K562 (cell line): ENCODE measurements around the gene NOP14. TPM values are rescaled to one million over a fixed set of nuclear protein-coding genes. Genes with fewer than 3 reads are reported as not detected.
A peak's percentile ranks its signal among the peaks of the same experiment; 100 is the strongest.

Experiments
- ATF1 ChIP-seq, 2 experiments: fragments of 450-650 bp in 1 of 2; IDR thresholded peaks; 2 replicates each; pipeline ENCODE4 v1.6.1; 2016; ENCODE audit warnings: missing compliant biosample characterization in 1 of 2, missing genetic modification characterization in 1 of 2
- CAMTA2 ChIP-seq: fragments of 250-450 bp; sonication (Bioruptor Pico); conservative IDR thresholded peaks from 2 replicates; pipeline ENCODE4 v1.5.1; 2022
- FOSL1 ChIP-seq: fragments of 200-800 bp; sonication (Bioruptor generic); conservative IDR thresholded peaks from 2 replicates; pipeline ENCODE4 v1.6.1; 2016; ENCODE audit warnings: missing genetic modification characterization, missing compliant biosample characterization
- HSF4 ChIP-seq: fragments of 250-450 bp; sonication (Bioruptor Pico); IDR thresholded peaks from 2 replicates; pipeline ENCODE4 v2.1.2; 2022; ENCODE audit warnings: mild to moderate bottlenecking, moderate library complexity, borderline replicate concordance
- ILF3 ChIP-seq: fragments of 450-650 bp; IDR thresholded peaks from 2 replicates; pipeline ENCODE4 v1.6.1; 2018; ENCODE audit warnings: antibody characterized with exemption, mild to moderate bottlenecking, moderate library complexity, borderline replicate concordance
- NELFE ChIP-seq: IDR thresholded peaks from 2 replicates; pipeline ENCODE4 v1.6.1; 2011; ENCODE audit warnings: mild to moderate bottlenecking; ENCODE audit not compliant: insufficient read depth, insufficient read length
- NFIC ChIP-seq: fragments of 450-650 bp; IDR thresholded peaks from 2 replicates; pipeline ENCODE4 v1.6.1; 2017; ENCODE audit warnings: mild to moderate bottlenecking, inconsistent platforms
- NFXL1 ChIP-seq: fragments of 450-650 bp; formaldehyde crosslinking; IDR thresholded peaks from 2 replicates; pipeline ENCODE4 v1.4.0; 2021; ENCODE audit warnings: mild to moderate bottlenecking
- NR3C1 ChIP-seq: sonication (generic); formaldehyde crosslinking; IDR thresholded peaks from 2 replicates; pipeline ENCODE4 v1.8.1; 2022; ENCODE audit warnings: missing genetic modification reagents
- NUFIP1 ChIP-seq: fragments of 450-650 bp; IDR thresholded peaks from 2 replicates; pipeline ENCODE4 v1.6.1; 2018; ENCODE audit not compliant: partially characterized antibody
- POLR2A ChIP-seq: fragments of 450-650 bp; conservative IDR thresholded peaks from 2 replicates; pipeline ENCODE4 v1.6.1; 2016
- POLR2H ChIP-seq: IDR thresholded peaks from 2 replicates; pipeline ENCODE4 v1.6.1; 2016; ENCODE audit warnings: missing genetic modification characterization, low read depth, mild to moderate bottlenecking, control low read depth, missing compliant biosample characterization, moderate library complexity
- SIX5 ChIP-seq, 2 experiments: IDR thresholded peaks; 2 replicates each; pipeline ENCODE4 v1.6.1; 2011; ENCODE audit warnings: low read length in 2 of 2, borderline replicate concordance in 1 of 2, low read depth in 1 of 2, mild to moderate bottlenecking in 1 of 2, moderate library complexity in 1 of 2; ENCODE audit not compliant: insufficient read depth in 1 of 2
- SPI1 ChIP-seq: IDR thresholded peaks from 2 replicates; pipeline ENCODE4 v1.6.1; 2011; ENCODE audit warnings: low read depth, low read length, control low read depth, borderline replicate concordance
- U2AF2 ChIP-seq: fragments of 200-400 bp; formaldehyde crosslinking; optimal IDR thresholded peaks from 2 replicates; pipeline ENCODE3; 2017; ENCODE audit warnings: low read depth, mild to moderate bottlenecking, low read length
- XRCC5 ChIP-seq: fragments of 200-400 bp; formaldehyde crosslinking; IDR thresholded peaks from 2 replicates; pipeline ENCODE4 v1.6.1; 2017; ENCODE audit warnings: low read depth, mild to moderate bottlenecking, low read length
- ZFP36 ChIP-seq: fragments of 150-350 bp; IDR thresholded peaks from 2 replicates; pipeline ENCODE4 v1.6.1; 2018; ENCODE audit warnings: low read length, low read depth; ENCODE audit not compliant: partially characterized antibody
- ZKSCAN8 ChIP-seq: fragments of 200-800 bp; sonication (Bioruptor generic); IDR thresholded peaks from 2 replicates; pipeline ENCODE4 v1.6.1; 2016; ENCODE audit warnings: missing genetic modification characterization, missing compliant biosample characterization
- ZNF3 ChIP-seq: fragments of 250-450 bp; sonication (Bioruptor Pico); IDR thresholded peaks from 2 replicates; pipeline ENCODE4 v1.5.0; 2021; ENCODE audit warnings: mild to moderate bottlenecking, moderate library complexity
- ZNF347 ChIP-seq: fragments of 450-650 bp; formaldehyde crosslinking; IDR thresholded peaks from 2 replicates; pipeline ENCODE4 v1.4.0; 2020; ENCODE audit warnings: low read depth, mild to moderate bottlenecking, moderate library complexity
- polyA plus RNA-seq, 8 experiments: library from polyadenylated mRNA; depleted of rRNA in 4 of 8; stranded (reverse) in 5 of 8; unstranded in 3 of 8; fragments of >200 nt; fragmentation: Nextera tagmentation in 2 of 8; fragmentation: Illumina TruSeq in 1 of 8; extraction: Ambion mirVana in 2 of 8; extraction: Trizol in 1 of 8; gene quantifications; 2 replicates each; pipeline versions ENCODE4 v1.2.1 to v1.2.3, GENCODE V29; 2011 to 2014; ENCODE audit warnings: inconsistent platforms in 1 of 8, missing spikeins in 1 of 8
- total RNA-seq, 7 experiments: library from RNA; depleted of rRNA in 6 of 7; stranded (reverse); fragments of >200 nt in 6 of 7; fragmentation: Illumina TruSeq in 2 of 7; extraction: Trizol in 2 of 7; gene quantifications; 2 replicates each; pipeline versions ENCODE4 v1.2.1 to v1.2.3, GENCODE V29; 2011 to 2021; ENCODE audit warnings: low replicate concordance in 1 of 7
- TF ChIP-seq, protein P1 (sequence below): fragments of 450-650 bp; formaldehyde crosslinking; IDR thresholded peaks from 2 replicates; pipeline ENCODE4 v1.4.0; 2022; ENCODE audit warnings: missing genetic modification characterization
- TF ChIP-seq, protein P2 (sequence below): fragments of 250-450 bp; sonication (Bioruptor Pico); IDR thresholded peaks from 2 replicates; pipeline ENCODE4 v1.5.0; 2021; ENCODE audit warnings: mild to moderate bottlenecking, borderline replicate concordance
- TF ChIP-seq, protein P3 (sequence below): sonication (generic); formaldehyde crosslinking; IDR thresholded peaks from 2 replicates; pipeline ENCODE4 v1.8.0; 2022; ENCODE audit warnings: mild to moderate bottlenecking, low read depth, missing genetic modification reagents
- TF ChIP-seq, protein P4 (sequence below): sonication (generic); formaldehyde crosslinking; IDR thresholded peaks from 2 replicates; pipeline ENCODE4 v1.8.0; 2022; ENCODE audit warnings: mild to moderate bottlenecking, missing genetic modification reagents

The NOP14 gene
- total and polyA plus RNA-seq, 9 of the 15 experiments (the other 6 are each of a cell fraction or from before 2014, with no cell fraction given) = 12.7 to 76.0 (median 50.9) TPM

DNA sequence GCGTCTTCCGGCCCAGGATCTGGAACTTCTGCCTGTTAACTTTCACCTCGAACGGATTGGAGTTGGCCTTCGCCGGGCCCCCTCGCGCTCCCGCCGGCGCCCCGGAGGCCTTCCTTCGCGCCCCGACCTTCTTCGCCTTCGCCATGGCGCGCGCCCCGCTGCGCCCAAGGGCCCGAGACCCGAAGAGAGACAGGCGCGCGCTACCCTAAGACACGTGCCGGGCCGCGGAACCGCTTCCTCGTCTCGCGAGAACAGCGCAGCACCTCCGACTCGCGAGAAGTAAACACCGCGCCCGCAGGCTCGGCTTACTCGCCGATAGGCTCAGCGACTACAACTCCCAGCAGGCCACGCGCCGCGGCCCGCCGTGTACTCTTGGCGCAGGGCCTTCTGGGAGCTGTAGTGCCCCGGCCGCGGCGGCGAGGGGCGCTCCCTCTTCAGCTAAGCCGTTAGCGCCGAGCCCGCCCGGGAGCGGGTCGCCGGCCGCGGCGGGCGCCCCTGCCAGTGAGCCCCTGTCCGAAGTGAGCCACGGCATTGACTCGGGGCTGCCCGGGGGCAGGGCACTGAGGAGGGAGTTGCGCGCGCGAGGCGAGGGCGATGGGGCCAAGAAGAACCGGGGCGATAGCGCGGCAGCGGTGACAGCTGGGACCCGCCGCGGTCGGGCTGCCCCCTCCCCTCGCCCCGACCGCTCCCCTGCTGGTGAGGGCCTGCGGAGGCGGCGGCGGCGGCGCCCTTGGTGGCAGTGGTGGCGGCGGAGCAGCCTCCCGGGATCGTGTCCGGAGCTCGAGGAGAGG is at the start of gene NOP14, which contains the start of gene GRK4 (continued):
- no peak for TF ChIP-seq NFXL1
- TF ChIP-seq NR3C1 (CRISPR knock-in tag) = peak; percentile 80; the same call in 1 of the 2 replicates
- TF ChIP-seq CAMTA2 = no peak
- no peak for TF ChIP-seq ZFP36
- TF ChIP-seq NUFIP1 = no peak
- TF ChIP-seq SIX5 (IDR thresholded peaks at IDR 0.05; ENCODE audit: borderline replicate concordance in 1 of 2, insufficient read depth in 1 of 2, low read depth in 1 of 2, low read length in 2 of 2) = peak; percentile 94 to 97
- no peak for TF ChIP-seq ZKSCAN8
- TF ChIP-seq, protein P1, sequence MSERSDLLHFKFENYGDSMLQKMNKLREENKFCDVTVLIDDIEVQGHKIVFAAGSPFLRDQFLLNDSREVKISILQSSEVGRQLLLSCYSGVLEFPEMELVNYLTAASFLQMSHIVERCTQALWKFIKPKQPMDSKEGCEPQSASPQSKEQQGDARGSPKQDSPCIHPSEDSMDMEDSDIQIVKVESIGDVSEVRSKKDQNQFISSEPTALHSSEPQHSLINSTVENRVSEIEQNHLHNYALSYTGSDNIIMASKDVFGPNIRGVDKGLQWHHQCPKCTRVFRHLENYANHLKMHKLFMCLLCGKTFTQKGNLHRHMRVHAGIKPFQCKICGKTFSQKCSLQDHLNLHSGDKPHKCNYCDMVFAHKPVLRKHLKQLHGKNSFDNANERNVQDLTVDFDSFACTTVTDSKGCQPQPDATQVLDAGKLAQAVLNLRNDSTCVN = no peak
- no peak for TF ChIP-seq SPI1
- TF ChIP-seq U2AF2 = no peak
- no peak for TF ChIP-seq ILF3
- TF ChIP-seq NFIC = peak; percentile 41; the same call in 1 of the 2 replicates
- TF ChIP-seq ZNF347 (CRISPR knock-in tag) = no peak
- TF ChIP-seq ATF1 (CRISPR knock-in tag; IDR thresholded peaks at IDR 0.05) = no peak
- TF ChIP-seq ATF1 (tag; IDR thresholded peaks at IDR 0.05) = peak; percentile 89
- TF ChIP-seq, protein P2, sequence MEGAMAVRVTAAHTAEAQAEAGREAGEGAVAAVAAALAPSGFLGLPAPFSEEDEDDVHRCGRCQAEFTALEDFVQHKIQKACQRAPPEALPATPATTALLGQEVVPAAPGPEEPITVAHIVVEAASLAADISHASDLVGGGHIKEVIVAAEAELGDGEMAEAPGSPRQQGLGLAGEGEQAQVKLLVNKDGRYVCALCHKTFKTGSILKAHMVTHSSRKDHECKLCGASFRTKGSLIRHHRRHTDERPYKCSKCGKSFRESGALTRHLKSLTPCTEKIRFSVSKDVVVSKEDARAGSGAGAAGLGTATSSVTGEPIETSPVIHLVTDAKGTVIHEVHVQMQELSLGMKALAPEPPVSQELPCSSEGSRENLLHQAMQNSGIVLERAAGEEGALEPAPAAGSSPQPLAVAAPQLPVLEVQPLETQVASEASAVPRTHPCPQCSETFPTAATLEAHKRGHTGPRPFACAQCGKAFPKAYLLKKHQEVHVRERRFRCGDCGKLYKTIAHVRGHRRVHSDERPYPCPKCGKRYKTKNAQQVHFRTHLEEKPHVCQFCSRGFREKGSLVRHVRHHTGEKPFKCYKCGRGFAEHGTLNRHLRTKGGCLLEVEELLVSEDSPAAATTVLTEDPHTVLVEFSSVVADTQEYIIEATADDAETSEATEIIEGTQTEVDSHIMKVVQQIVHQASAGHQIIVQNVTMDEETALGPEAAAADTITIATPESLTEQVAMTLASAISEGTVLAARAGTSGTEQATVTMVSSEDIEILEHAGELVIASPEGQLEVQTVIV (CRISPR knock-in tag) = no peak
- TF ChIP-seq HSF4 (CRISPR knock-in tag) = no peak
- TF ChIP-seq, protein P3, sequence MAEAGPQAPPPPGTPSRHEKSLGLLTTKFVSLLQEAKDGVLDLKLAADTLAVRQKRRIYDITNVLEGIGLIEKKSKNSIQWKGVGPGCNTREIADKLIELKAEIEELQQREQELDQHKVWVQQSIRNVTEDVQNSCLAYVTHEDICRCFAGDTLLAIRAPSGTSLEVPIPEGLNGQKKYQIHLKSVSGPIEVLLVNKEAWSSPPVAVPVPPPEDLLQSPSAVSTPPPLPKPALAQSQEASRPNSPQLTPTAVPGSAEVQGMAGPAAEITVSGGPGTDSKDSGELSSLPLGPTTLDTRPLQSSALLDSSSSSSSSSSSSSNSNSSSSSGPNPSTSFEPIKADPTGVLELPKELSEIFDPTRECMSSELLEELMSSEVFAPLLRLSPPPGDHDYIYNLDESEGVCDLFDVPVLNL (CRISPR knock-in tag) = peak; percentile 48; the same call in 1 of the 2 replicates
- peak; percentile 35 for TF ChIP-seq FOSL1 (tag)
- TF ChIP-seq, protein P4, sequence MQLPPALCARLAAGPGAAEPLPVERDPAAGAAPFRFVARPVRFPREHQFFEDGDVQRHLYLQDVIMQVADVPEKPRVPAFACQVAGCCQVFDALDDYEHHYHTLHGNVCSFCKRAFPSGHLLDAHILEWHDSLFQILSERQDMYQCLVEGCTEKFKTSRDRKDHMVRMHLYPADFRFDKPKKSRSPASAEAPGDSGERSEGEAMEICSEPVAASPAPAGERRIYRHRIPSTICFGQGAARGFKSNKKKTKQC (CRISPR knock-in tag) = peak; percentile 88; the same call in 1 of the 2 replicates
- no peak for TF ChIP-seq POLR2H
- TF ChIP-seq XRCC5 = no peak
- TF ChIP-seq POLR2A = peak; percentile 88
- no peak for TF ChIP-seq NELFE
- TF ChIP-seq ZNF3 = no peak
